GM12878 (cell line): ENCODE data around the gene BCL11A.

ENCODE experiments used
- BHLHE40 ChIP-seq, 2 experiments: fragments of 450-650 bp in 1 of 2; IDR thresholded peaks; 2 replicates each; pipeline ENCODE4 v1.6.1; 2011 to 2017; ENCODE audit warnings: low read depth in 2 of 2, borderline replicate concordance in 1 of 2, improper control_type of control experiment in 1 of 2, low read length in 1 of 2, mild to moderate bottlenecking in 1 of 2
- HDAC2 ChIP-seq: fragments of 200-600 bp; sonication (generic); IDR thresholded peaks from 2 replicates; pipeline ENCODE4 v1.6.1; 2017
- KAT2A ChIP-seq: conservative IDR thresholded peaks from 2 replicates; pipeline ENCODE4 v1.6.1; 2011; ENCODE audit warnings: low read depth, low read length; ENCODE audit not compliant: control insufficient read depth
- MEF2B ChIP-seq: fragments of 450-650 bp; IDR thresholded peaks from 2 replicates; pipeline ENCODE4 v1.6.1; 2018; ENCODE audit warnings: mild to moderate bottlenecking, moderate library complexity; ENCODE audit not compliant: partially characterized antibody, poor library complexity, severe bottlenecking
- POLR2A ChIP-seq: IDR thresholded peaks from 2 replicates; pipeline ENCODE4 v1.6.1; 2011; ENCODE audit warnings: low read depth, mild to moderate bottlenecking, low read length
- SUZ12 ChIP-seq: fragments of 200-600 bp; sonication (generic); IDR thresholded peaks from one replicate; pipeline ENCODE4 v1.6.1; 2018; ENCODE audit warnings: antibody characterized with exemption, mild to moderate bottlenecking; ENCODE audit not compliant: unreplicated experiment
- TAF1 ChIP-seq: IDR thresholded peaks from 2 replicates; pipeline ENCODE4 v1.6.1; 2011; ENCODE audit warnings: mild to moderate bottlenecking, low read depth, low read length, borderline replicate concordance
- TCF12 ChIP-seq: IDR thresholded peaks from 2 replicates; pipeline ENCODE4 v1.6.1; 2011; ENCODE audit warnings: low read depth, mild to moderate bottlenecking, low read length
- TF ChIP-seq, protein P1 (sequence below), 3 experiments: IDR thresholded peaks in 2 of 3; conservative IDR thresholded peaks in 1 of 3; 2 replicates each; pipeline ENCODE4 v1.5.1; 2011; ENCODE audit warnings: low read depth in 3 of 3, low read length in 3 of 3, mild to moderate bottlenecking in 3 of 3, control low read depth in 2 of 3, moderate library complexity in 2 of 3, inconsistent platforms in 1 of 3, mixed read lengths in 1 of 3; ENCODE audit not compliant: control insufficient read depth in 2 of 3, insufficient read depth in 1 of 3; ENCODE audit errors: extremely low read depth in 1 of 3
- TF ChIP-seq, protein P2 (sequence below): IDR thresholded peaks from 2 replicates; pipeline ENCODE4 v1.6.1; 2011; ENCODE audit warnings: borderline replicate concordance, low read depth, mild to moderate bottlenecking, moderate library complexity, mixed read lengths, low read length; ENCODE audit not compliant: insufficient read depth; ENCODE audit errors: extremely low read length

DNA sequence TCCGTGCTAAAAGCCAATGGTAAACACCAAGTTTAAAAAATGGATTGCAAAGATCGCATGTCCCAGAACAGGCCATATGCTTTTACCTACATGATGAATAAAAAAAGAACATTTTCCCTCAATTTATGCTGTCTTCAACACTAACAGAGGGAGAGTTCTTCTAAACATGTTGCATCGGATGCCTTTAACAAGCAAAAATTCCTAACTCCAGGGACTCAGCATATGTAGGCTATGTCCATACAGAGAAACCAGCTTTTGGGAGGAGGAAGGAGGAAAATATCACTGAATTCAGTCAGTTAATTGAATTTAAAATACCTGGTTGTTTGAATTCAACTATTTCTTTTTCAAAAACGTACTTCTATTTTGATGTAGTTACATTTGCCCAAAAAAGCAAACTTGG lies 28.6 kb downstream of the BCL11A start:
- TF ChIP-seq, protein P1, sequence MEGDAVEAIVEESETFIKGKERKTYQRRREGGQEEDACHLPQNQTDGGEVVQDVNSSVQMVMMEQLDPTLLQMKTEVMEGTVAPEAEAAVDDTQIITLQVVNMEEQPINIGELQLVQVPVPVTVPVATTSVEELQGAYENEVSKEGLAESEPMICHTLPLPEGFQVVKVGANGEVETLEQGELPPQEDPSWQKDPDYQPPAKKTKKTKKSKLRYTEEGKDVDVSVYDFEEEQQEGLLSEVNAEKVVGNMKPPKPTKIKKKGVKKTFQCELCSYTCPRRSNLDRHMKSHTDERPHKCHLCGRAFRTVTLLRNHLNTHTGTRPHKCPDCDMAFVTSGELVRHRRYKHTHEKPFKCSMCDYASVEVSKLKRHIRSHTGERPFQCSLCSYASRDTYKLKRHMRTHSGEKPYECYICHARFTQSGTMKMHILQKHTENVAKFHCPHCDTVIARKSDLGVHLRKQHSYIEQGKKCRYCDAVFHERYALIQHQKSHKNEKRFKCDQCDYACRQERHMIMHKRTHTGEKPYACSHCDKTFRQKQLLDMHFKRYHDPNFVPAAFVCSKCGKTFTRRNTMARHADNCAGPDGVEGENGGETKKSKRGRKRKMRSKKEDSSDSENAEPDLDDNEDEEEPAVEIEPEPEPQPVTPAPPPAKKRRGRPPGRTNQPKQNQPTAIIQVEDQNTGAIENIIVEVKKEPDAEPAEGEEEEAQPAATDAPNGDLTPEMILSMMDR (IDR thresholded peaks at IDR 0.05 in 2 of 3, conservative IDR thresholded peaks at IDR 0.05 in 1 of 3; ENCODE audit: control insufficient read depth in 2 of 3, extremely low read depth in 1 of 3, insufficient read depth in 1 of 3, low read depth in 3 of 3, low read length in 3 of 3), result no peak
- TF ChIP-seq SUZ12 (no peak), POLR2A (no peak), KAT2A (no peak), TAF1 (no peak), HDAC2 (no peak), BHLHE40 (IDR thresholded peaks at IDR 0.05; ENCODE audit: borderline replicate concordance in 1 of 2, low read depth in 2 of 2, low read length in 1 of 2) (no peak), TCF12 (no peak), MEF2B (no peak)
- TF ChIP-seq, protein P2, sequence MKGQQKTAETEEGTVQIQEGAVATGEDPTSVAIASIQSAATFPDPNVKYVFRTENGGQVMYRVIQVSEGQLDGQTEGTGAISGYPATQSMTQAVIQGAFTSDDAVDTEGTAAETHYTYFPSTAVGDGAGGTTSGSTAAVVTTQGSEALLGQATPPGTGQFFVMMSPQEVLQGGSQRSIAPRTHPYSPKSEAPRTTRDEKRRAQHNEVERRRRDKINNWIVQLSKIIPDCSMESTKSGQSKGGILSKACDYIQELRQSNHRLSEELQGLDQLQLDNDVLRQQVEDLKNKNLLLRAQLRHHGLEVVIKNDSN, result no peak
